GM04503 (cell line): ENCODE results near the gene NPFFR1.
A peak's percentile ranks its signal among the peaks of the same experiment; 100 is the strongest.

Experiments
- DNase-seq: peaks from one replicate; pipeline ENCODE4 v3.0.0-alpha.2; 2012; ENCODE audit warnings: low read depth

NPFFR1 gene

DNA sequence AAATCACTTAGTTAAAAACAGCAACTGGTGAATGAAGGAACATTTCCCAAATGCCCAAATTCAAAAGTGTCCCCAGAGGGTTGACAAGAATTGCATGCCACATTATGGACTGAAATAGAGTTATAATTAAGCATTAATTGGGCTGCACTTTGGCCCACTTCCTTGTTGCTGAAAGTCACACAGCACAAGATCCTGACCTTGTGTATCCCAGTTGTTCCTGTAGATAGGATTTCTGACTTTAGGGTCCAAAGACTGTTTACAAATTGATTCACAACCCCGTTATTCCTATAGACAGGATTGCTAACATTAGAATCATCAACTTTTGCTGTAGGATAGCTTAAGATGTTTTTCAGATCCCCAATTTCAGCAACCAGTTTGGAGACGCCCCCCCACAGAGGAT, 31.5 kb upstream of the NPFFR1 start:
- no peak for DNase-seq

DNA sequence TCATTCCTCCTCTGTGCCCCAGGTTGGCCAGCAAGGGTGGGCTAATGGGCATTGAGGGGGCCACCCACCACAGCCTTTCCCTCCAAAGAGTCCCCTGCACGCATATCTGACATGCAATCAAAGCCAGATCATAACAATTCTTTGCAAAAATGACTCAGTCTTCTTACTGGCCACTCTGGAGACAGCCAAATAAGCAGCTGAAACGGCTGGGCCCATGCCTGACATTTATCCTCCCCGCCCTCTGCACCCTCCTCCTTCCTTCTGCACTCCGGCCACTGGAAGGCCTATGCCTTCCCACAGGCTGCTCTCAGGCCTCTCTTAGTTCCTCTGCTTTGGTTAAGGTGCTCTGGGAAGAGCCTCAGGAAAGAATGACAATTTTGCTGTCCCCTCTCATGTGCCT, 29.2 kb upstream of the NPFFR1 start:
- no peak for DNase-seq

DNA sequence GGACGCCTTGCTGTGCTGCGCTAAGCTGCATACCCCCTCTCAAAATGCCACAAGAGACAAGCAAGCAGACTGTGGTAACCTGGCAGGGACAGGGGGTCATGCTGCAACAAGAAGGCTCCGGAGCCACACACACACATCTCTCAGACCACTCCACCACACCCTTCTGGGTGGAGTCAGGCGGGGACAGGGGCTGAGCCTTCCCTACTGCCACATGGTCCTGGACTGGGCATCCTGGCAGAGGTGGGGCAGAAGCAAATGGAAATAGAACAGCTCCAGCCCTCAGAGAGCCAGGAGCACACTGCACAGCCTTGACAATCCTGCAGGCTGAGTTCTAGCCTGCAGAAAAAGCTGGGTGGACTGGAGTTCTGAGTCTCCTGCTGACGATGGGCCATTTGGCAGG, 28.4 kb upstream of the NPFFR1 start:
- DNase-seq = no peak

GRCh38 chr10:70311698-70312097, 27.9 kb upstream of the NPFFR1 start:
- no peak for DNase-seq

DNA sequence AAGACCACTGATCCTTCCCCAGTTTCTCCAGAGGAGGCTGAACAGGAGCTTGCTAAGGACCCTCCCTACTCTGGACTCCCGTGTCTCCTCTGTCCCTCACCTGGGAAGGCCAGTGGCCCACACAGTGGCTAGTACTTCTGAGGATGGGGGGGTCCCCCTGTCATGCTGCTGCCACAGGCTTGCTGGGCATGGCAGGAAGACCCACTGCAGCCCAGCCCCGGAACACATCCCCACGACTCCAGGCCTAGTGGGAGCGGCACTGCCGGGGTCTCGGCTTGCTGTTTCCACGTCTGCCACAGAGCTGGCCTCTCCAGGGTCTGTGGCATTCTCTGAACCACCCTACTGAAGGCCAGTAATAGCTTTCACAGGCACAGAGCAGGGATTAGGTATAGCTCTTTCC, 25.9 kb upstream of the NPFFR1 start:
- no peak for DNase-seq

GRCh38 chr10:70308121-70309060, 24.6 kb upstream of the NPFFR1 start:
- DNase-seq = no peak

GRCh38 chr10:70306886-70307520, 23.2 kb upstream of the NPFFR1 start:
- DNase-seq = no peak

DNA sequence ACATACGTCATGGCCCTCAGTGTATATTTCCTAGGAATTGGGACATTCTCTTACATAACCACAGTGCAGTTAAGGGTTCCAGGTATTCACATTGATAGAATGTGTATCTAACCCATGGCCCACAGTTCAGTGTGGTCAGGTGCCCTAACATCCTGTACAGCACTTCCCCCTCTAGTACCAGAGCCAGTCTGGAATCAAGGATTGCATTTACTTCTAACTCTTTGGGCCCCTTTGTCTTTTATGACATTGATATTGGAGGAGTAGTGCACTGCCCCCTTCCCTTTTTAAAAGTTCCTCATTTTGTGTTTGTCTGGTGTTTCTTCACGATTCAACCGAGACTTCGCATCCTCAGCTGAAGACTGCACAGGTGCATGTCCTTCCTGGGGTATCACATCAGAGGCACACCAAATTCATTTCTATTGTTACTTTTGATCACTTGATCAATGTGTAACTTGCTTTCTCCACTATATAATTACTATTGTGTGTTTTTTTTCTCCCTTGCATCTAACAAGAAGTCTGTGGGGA, 22.4 kb upstream of the NPFFR1 start:
- DNase-seq = no peak

GRCh38 chr10:70303730-70304129, 19.9 kb upstream of the NPFFR1 start:
- DNase-seq = no peak

GRCh38 chr10:70302292-70302691, 18.5 kb upstream of the NPFFR1 start:
- DNase-seq = peak; percentile 31

DNA sequence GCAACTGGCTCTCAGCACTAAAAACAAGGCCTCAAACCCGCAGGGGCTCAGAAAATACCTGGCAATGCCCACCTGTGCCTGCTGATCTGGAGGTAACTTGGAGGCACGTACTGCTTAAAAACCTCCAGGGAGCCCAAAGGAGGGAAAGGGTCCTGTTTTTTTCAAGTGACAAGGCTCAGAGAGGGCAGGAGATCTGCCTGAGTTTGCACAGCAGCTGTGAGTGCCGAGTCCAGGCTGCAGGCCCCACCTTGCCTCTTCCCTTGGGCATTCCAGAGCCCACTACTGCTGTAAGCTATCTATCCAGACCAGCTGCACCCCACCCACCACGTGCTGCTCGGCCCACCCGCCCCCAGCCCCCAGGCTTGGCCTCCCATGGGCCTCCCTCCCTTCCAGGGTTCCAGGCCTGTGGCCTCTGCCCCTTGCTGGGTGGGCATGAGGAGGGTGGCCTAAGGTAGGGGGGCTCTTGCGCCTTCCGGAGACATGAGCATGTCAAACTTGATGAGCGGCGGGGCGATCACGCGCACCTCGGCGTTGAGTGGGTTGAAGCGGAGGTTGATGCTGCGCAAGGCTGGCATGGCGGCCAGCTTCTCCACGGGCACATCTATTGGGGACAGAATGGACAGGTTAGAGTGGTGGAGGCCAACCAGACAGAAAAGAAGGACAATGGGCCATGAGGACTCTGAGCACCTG, 17.2 kb upstream of the NPFFR1 start:
- no peak for DNase-seq

DNA sequence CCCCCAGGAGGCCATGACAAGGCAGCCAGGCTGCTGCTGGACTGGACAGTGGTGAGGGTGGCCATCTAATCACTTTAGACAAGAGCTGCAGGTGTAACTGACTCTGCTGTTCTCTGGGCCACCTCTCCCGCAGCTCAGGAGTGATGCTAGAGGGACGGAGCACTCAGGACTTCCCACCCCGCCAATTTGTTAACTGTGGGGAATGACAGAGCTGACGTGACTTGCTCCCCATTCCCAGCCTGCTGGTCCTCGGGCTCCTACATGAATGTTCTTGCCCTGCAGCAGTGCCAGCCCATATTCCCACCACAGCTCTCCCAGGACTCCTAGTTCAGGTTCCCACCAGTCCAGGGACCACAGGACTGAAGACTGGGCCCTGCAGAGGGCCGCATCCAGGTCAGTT, 16.7 kb upstream of the NPFFR1 start:
- no peak for DNase-seq

DNA sequence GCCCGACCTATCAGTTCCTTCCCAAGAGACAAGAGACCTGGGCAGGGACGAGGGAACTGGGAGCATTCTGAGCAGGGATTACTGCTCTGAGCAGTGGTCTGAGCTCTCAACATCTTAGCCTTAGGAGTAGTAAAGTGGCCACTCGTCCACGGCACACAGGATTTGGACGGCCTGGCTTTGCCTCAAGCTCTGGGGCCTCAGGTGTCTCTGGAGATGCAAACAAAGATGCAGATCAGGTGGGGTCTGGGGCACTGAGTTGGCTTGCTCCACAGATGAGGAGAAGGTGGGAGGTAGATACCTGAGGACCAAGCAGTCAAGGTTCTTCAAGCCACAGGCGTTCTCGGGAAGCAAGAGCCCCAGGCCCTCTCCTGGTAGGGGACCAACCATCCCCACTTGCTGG, 16.1 kb upstream of the NPFFR1 start:
- no peak for DNase-seq

DNA sequence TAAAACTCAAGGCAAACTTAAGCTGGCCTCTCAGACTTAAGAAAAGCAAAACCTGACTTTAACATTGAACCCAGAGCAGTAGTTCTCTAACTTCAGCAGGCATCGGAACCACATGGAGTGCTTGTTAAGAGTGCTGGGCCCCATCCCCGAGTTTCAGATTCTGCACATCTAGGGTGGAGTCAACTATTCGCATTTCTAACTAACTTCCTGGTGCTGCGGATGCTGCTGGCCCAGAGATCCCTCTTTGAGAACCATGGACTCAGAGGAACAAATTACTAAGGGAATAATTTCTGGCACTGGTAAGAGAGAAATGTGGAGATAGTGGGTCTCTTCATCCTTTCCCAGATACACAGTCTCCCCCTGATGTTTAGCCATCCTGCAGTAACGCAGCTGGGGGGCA, 14.6 kb upstream of the NPFFR1 start:
- no peak for DNase-seq

DNA sequence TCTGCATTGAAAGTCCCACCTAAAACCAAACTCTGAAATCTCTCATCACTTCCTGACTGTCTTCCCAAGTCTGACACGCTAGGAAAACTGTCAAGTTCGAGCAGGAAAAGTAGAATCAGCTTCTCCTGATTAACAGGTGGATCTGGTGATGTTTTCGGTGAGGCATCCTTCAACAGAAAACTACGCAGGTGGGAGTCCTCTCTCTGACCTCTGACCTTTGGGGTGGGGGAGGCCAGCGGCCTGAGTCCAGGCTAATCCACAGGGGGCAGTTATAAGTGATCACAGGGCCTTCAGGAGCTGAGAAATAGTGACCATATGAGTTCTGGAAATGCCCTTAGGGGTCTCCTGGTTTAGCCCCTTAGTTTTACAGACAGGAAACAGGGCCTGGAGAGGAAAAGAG, 13.4 kb upstream of the NPFFR1 start:
- no peak for DNase-seq

DNA sequence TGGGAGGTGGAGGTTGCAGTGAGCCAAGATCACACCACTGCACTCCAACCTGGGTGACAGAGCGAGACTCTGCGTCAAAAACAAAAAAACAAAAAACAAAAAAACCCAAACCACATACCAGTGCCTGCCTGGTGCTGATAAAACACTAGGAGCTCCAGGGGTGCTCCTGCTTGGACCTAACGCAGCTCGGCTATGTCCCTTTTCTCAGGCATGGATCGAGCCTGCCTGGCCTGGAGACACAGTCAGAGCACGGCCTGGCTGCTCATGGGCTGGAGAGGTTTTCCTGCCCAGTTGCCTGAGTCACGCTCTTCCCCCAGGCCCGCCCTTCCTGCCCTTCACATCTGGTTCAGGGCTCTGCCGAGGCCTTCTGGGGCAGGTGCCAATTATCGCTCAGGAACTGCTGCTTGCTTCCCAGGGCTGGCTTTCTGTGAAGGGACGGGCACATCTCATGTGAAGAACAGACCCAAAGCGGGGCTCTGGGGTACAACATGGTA, 12.6 kb upstream of the NPFFR1 start:
- peak; percentile 78 for DNase-seq

GRCh38 chr10:70295926-70296325, 12.1 kb upstream of the NPFFR1 start:
- no peak for DNase-seq

DNA sequence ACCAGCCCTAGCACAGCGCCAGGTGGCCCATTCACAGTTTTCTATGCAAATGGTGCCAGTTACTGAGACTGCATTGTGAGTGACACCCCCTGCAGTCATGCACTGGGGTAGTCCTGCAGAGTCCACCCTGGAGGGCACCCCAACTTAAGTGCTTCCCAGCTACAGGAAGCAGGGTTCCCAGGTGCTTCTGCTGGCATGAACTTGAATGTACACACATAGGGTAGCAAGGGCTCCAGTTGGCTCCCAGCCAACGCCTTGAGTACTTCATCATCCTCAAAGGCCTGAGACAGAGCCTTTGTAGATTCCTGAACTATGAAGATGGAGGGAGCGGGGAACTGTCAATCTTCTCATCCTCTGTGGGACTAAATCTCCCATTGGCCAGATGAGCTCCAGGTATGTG, 11.5 kb upstream of the NPFFR1 start:
- DNase-seq = no peak

DNA sequence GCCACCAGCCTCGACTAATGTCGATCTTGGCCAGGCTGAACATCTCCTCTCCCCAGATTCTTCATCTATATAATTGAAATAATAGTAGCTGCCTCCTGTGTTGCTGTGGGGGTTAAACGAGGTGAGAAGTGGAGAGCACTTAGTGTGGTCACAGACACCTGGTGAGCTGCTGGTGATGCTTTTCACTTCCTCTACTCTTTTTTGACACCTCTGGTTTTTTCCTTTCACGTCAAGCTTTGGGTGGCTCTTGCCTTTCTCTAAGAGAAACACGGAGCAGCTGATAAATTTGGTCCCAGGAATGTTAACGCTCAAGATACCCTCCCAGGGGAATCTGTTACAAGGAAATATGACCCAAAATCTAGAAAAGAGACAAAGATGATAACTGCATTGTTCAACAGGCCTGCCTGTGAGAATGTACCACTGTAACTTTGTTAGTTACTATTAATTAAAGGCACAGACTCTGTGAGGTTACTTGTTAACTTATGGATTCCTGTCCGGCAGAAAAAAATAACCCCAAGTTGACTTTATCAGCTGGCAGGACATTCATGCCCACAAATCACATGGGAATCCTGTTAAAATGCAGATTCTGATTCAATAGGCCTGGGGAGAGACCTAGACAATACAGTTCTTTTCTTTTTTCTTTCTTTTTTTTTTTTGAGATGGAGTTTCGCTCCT, 9.5 kb upstream of the NPFFR1 start:
- DNase-seq = no peak

DNA sequence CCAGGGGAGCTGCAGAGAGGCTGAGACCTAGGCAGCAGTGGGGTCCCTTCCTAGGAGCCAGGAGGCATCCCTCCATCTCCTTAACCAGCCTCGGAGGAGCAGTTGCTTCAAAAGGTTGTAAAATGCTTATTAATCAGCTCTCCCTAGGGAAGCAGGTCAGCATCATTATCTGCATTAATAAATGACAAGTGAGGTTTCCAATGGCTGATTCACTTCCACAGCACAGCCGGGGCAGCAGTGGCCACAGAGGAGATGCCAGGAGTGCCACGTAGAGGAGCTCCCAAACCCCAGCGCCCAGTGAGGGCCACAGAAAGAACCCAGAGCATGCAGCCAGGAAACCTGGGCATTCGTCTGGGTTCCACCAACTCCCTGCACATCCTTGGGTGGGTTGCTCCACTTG, 8.2 kb upstream of the NPFFR1 start:
- no peak for DNase-seq

- no peak for DNase-seq
Measured at GRCh38 chr10:70289739-70290138, 5.9 kb upstream of the NPFFR1 start.

GRCh38 chr10:70286616-70287015, 2.8 kb upstream of the NPFFR1 start:
- no peak for DNase-seq
